Gastrocnemius medialis (tissue), 4 donors: ENCODE results near the gene NFS1. TPM values are rescaled to one million over a fixed set of nuclear protein-coding genes. Genes with fewer than 3 reads are reported as not detected.
"Not testable (repeated sequence)": the region's sequence is repeated elsewhere in the genome, so short reads cannot be mapped to it uniquely, and the experiment has no call there.

ENCODE experiments used
- ATAC-seq, 2 donors: fragments of 150-250 bp; one replicate each; pipeline ENCODE4 v1.9.1; 2016
- DNase-seq, 2 donors: peaks; one replicate each; pipeline ENCODE4 v3.0.0-alpha.2; 2019
- H3K27ac ChIP-seq, 4 donors: fragments of 200-600 bp; sonication (generic); 1 replicate in 1 of 4; 2 replicates in 3 of 4; pipeline ENCODE4 v1.5.1; 2016 to 2018; ENCODE audit warnings: mild to moderate bottlenecking in 2 of 4, moderate library complexity in 1 of 4
- H3K27me3 ChIP-seq, 3 donors: fragments of 200-600 bp; sonication (generic) in 2 of 3; 1 replicate in 1 of 3; 2 replicates in 2 of 3; pipeline versions ENCODE4 v1.5.1 to v1.6.0; 2016 to 2019; ENCODE audit warnings: mild to moderate bottlenecking in 1 of 3, moderate library complexity in 1 of 3
- H3K36me3 ChIP-seq, 2 donors: fragments of 200-600 bp; sonication (generic) in 1 of 2; one replicate each; pipeline ENCODE4 v1.5.1; 2017 to 2018
- H3K4me1 ChIP-seq, 2 donors: fragments of 200-600 bp; sonication (generic) in 1 of 2; one replicate each; pipeline ENCODE4 v1.5.1; 2016 to 2017; ENCODE audit warnings: mild to moderate bottlenecking in 2 of 2
- H3K4me3 ChIP-seq, 4 donors: fragments of 200-600 bp; sonication (generic) in 3 of 4; 1 replicate in 1 of 4; 2 replicates in 3 of 4; pipeline ENCODE4 v1.5.1; 2016 to 2019; ENCODE audit warnings: mild to moderate bottlenecking in 2 of 4
- H3K9me3 ChIP-seq, 3 donors: fragments of 200-600 bp; sonication (generic) in 2 of 3; 1 replicate in 1 of 3; 2 replicates in 2 of 3; pipeline ENCODE4 v1.5.1; 2016 to 2019
- CTCF ChIP-seq, 5 experiments: fragments of 450-650 bp in 3 of 5; fragments of 200-600 bp in 2 of 5; sonication (generic) in 2 of 5; IDR thresholded peaks in 4 of 5; conservative IDR thresholded peaks in 1 of 5; 1 replicate in 4 of 5; 2 replicates in 1 of 5; pipeline ENCODE4 v1.5.1; 2016 to 2019; ENCODE audit warnings: antibody characterized with exemption in 5 of 5, mild to moderate bottlenecking in 3 of 5, moderate library complexity in 3 of 5
- POLR2A ChIP-seq, 2 donors: fragments of 450-650 bp; IDR thresholded peaks; one replicate each; pipeline ENCODE4 v1.6.1; 2017; ENCODE audit warnings: antibody characterized with exemption in 2 of 2, mild to moderate bottlenecking in 2 of 2, moderate library complexity in 2 of 2
- in situ Hi-C, 4 donors: fragments of 200-750 bp; cut with MboI; loops; one replicate each; pipeline versions ENCODE4 v1.15.0 to v1.8.0; 2017; ENCODE audit warnings: low sequenced_read_pairs in 4 of 4
- intact Hi-C: fragments of 100-400 bp; cut with DNase I; formaldehyde crosslinking; loops from one replicate; pipeline ENCODE4 v1.15.1; 2023; ENCODE audit warnings: low total_unique reads
- total RNA-seq, 4 donors: library from RNA; depleted of rRNA; stranded (reverse); fragments of >200 nt; gene quantifications; one replicate each; pipeline versions ENCODE4 v1.1.0 to v1.2.3, GENCODE V29; 2016

Gene NFS1
- total RNA-seq: 10 to 100 TPM; 31.5 to 85.8 (median 37.2) TPM

- H3K4me3 ChIP-seq: peak within 1 kb of the TSS; percentile 85 to 95 (median 92)
- in situ Hi-C loops (no loop called here), intact Hi-C loops (loop anchor here (1.0 kb wide), 2 partner anchors 34 to 98 kb away; no protein-coding TSS in a partner anchor)
- peak within 1 kb of the TSS; percentile 88 to 97 (median 96) for H3K27ac ChIP-seq
- TF ChIP-seq POLR2A (IDR thresholded peaks at IDR 0.05) (peak; percentile 60 to 84), CTCF (IDR thresholded peaks at IDR 0.05 in 4 of 5, conservative IDR thresholded peaks at IDR 0.05 in 1 of 5) (peak; percentile 5 to 35 (median 25))
- ATAC-seq (peak; percentile 88 to 90), DNase-seq (peak; percentile 69 to 86)
- H3K9me3 ChIP-seq: no peaks in the 10 kb centered on the region
- H3K4me1 ChIP-seq: peaks cover 28 to 40% of the 10 kb centered on the region in 2 donors
- peaks cover 0 to 50% of the 10 kb centered on the region in 2 donors for H3K36me3 ChIP-seq
- H3K27me3 ChIP-seq: no peaks in the 10 kb centered on the region
Measured at GRCh38 chr20:35699127-35699956, at the start of gene NFS1, which contains the start of gene ROMO1. TSS of gene NFS1 (minus strand) at chr20:35699352. CDS start at chr20:35699288, 64 bp downstream. TSS of gene ROMO1 (plus strand) at chr20:35699405. CDS start at chr20:35699633, 228 bp downstream.

DNA sequence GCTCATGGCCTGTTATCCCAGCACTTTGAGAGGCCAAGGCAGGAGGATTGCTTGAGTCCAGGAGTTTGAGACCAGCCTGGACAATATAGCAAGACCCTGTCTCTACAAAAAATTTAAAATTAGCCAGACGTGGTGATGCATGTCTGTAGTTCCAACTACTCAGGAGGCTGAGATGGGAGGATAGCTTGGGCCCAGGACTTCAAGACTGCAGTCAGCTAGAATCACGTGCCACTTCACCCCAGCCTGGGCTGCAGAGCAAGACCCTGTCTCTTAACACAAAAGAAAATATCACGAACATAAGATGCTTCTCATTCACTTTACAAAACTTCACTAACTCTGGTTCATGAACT lies 45.3 kb upstream of the NFS1 start:
- ATAC-seq, H3K9me3 ChIP-seq, H3K27me3 ChIP-seq, DNase-seq, H3K4me3 ChIP-seq: not testable (repeated sequence)
- intact Hi-C loops (loop anchor here (5.0 kb wide), 1 partner anchor 142 kb away; no protein-coding TSS in a partner anchor), in situ Hi-C loops (loop anchor here in 2 of 4 donors (10.0 to 25.0 kb wide), 2 partner anchors 140 to 143 kb away; no protein-coding TSS in a partner anchor)
- peak overlapping the region; percentile 91 to 98 (median 96) for H3K27ac ChIP-seq
- H3K36me3 ChIP-seq: peaks cover 0 to 11% of the 10 kb centered on the region in 2 donors
- peaks cover 16 to 22% of the 10 kb centered on the region in 2 donors for H3K4me1 ChIP-seq

- Histone ChIP-seq H3K4me3 (peak overlapping the region in 3 of 4 donors; percentile 4 to 86 (median 12)), H3K27ac (peak overlapping the region; percentile 91 to 98 (median 96)), H3K4me1 (peaks cover 22 to 26% of the 10 kb centered on the region in 2 donors), H3K36me3 (peaks cover 0 to 17% of the 10 kb centered on the region in 2 donors), H3K27me3 (no peaks in the 10 kb centered on the region), H3K9me3 (no peaks in the 10 kb centered on the region)
- in situ Hi-C loops: loop anchor here in 2 of 4 donors (10.0 to 25.0 kb wide), 2 partner anchors 141 to 143 kb away; no protein-coding TSS in a partner anchor
- TF ChIP-seq CTCF (IDR thresholded peaks at IDR 0.05 in 4 of 5, conservative IDR thresholded peaks at IDR 0.05 in 1 of 5) (no peak), POLR2A (IDR thresholded peaks at IDR 0.05) (no peak)
- ATAC-seq: no peak
- DNase-seq: no peak
- intact Hi-C loops: loop anchor here (2.0 to 5.0 kb wide), 2 partner anchors 142 to 211 kb away; partner anchors contain the start of gene SCAND1
Measured at GRCh38 chr20:35743693-35744491, 44.7 kb upstream of the NFS1 start.

- ATAC-seq: peak in 1 of 2 donors; percentile 18
- peaks cover 32 to 36% of the 10 kb centered on the region in 2 donors for H3K4me1 ChIP-seq
Measured at GRCh38 chr20:35742741-35743523, 43.8 kb upstream of the NFS1 start.

More at GRCh38 chr20:35742741-35743523, 43.8 kb upstream of the NFS1 start:
- intact Hi-C loops (loop anchor here (1.0 to 5.0 kb wide), 4 partner anchors 26 to 212 kb away; partner anchors contain the start of gene SCAND1), in situ Hi-C loops (loop anchor here in 2 of 4 donors (10.0 to 25.0 kb wide), 2 partner anchors 142 to 144 kb away; no protein-coding TSS in a partner anchor)
- Histone ChIP-seq H3K27me3 (no peaks in the 10 kb centered on the region), H3K27ac (peak overlapping the region; percentile 91 to 98 (median 96)), H3K36me3 (peaks cover 0 to 26% of the 10 kb centered on the region in 2 donors), H3K9me3 (no peaks in the 10 kb centered on the region), H3K4me3 (peak overlapping the region; percentile 59 to 86 (median 70))
- DNase-seq: no peak
- TF ChIP-seq POLR2A (IDR thresholded peaks at IDR 0.05) (no peak), CTCF (IDR thresholded peaks at IDR 0.05 in 4 of 5, conservative IDR thresholded peaks at IDR 0.05 in 1 of 5) (peak in 1 of 5 experiments; percentile 5)
